ENCODE measurements around the gene RPL10.

The RPL10 gene

GRCh38 chrX:154379569-154379951, 18.6 kb upstream of the RPL10 start:
- no peak for DNase-seq (ENCODE audit: low read depth)
- H3K4me3 ChIP-seq (replicated peaks; ENCODE audit: low read depth, low read length) = peak overlapping the region; percentile 70
- TF ChIP-seq CTCF (IDR thresholded peaks at IDR 0.05; ENCODE audit: low read length, missing control alignments) = no peak

DNA sequence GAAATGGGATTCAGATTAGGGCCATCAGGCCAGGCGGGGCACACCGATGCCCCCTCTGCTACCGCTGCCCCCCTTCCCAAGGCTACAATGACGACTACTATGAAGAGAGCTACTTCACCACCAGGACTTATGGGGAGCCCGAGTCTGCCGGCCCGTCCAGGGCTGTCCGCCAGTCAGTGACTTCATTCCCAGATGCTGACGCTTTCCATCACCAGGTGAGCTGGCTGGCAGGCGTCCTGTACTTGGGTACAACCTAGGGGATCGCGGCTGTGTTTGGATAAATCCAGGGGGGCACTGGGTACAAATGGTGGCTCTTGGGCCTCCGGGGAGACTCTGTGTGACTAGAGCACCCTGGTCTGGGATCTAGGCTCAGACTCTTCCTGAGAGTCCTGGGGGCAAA, 18.0 kb upstream of the RPL10 start:
- H3K4me3 ChIP-seq (replicated peaks; ENCODE audit: low read depth, low read length) = peak overlapping the region; percentile 70
- DNase-seq (ENCODE audit: low read depth) = no peak
- no peak for TF ChIP-seq CTCF (IDR thresholded peaks at IDR 0.05; ENCODE audit: low read length, missing control alignments)

GRCh38 chrX:154380787-154381186, 17.4 kb upstream of the RPL10 start:
- no peak for TF ChIP-seq CTCF (IDR thresholded peaks at IDR 0.05; ENCODE audit: low read length, missing control alignments)
- peak overlapping the region; percentile 70 for H3K4me3 ChIP-seq (replicated peaks; ENCODE audit: low read depth, low read length)
- no peak for DNase-seq (ENCODE audit: low read depth)

DNA sequence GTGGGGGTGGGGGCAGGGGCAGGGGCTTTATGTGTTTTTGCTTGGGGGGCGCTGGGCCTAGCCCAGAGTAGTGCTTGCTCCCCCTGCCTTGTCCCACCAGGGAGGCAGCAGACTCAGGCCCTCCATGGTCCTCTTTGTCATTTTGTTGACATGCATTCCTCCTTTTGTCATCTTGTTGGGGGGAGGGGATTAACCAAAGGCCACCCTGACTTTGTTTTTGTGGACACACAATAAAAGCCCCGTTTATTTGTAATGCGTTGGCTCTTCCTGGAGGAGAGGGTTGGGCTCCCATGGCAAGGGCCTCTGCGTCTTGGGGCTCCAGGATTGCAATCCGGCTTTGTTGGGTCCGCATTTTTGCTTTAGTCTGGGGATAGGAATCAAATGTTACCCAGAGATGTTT, 16.9 kb upstream of the RPL10 start:
- no peak overlapping the region for H3K4me3 ChIP-seq (replicated peaks; ENCODE audit: low read depth, low read length)
- DNase-seq (ENCODE audit: low read depth) = no peak
- TF ChIP-seq CTCF (IDR thresholded peaks at IDR 0.05; ENCODE audit: low read length, missing control alignments) = no peak

- TF ChIP-seq CTCF (IDR thresholded peaks at IDR 0.05; ENCODE audit: low read length, missing control alignments) = no peak
- no peak for DNase-seq (ENCODE audit: low read depth)
- H3K4me3 ChIP-seq (replicated peaks; ENCODE audit: low read depth, low read length) = no peak overlapping the region
Observed at GRCh38 chrX:154382483-154383069, 15.6 kb upstream of the RPL10 start.

GRCh38 chrX:154383359-154384283, 14.6 kb upstream of the RPL10 start:
- no peak for TF ChIP-seq CTCF (IDR thresholded peaks at IDR 0.05; ENCODE audit: low read length, missing control alignments)
- DNase-seq (ENCODE audit: low read depth) = no peak
- H3K4me3 ChIP-seq (replicated peaks; ENCODE audit: low read depth, low read length) = no peak overlapping the region

Data from fibroblast of pulmonary artery (primary cell).